ENCODE measurements around the gene DEFB127.
"Not testable (repeated sequence)": the region's sequence is repeated elsewhere in the genome, so short reads cannot be mapped to it uniquely, and the experiment has no call there.

Gene DEFB127

DNA sequence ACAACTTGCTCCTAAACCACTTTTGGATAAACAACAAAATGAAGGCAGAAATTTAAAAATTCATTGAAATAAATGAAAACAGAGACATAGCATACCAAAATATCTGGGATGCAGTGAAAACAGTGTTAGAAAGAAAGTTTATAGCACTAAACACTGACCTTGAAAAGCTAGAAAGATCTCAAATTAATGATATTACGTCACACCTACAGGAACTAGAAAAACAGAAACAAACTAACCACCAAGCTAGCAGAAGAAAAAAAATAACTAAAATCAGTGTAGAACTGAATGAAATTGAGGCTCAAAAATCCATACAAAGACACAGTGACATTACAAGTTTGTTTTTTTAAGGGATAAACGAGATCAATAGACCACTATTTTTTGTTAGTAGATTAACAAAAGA is 27.0 kb downstream of the DEFB127 start:
- no peak overlapping the region for H3K27ac ChIP-seq (ENCODE audit: insufficient read depth, low read length, poor library complexity, severe bottlenecking)
- H3K36me3 ChIP-seq (ENCODE audit: control insufficient read depth, insufficient read depth, low read length), result no peaks in the 10 kb centered on the region
- no peaks in the 10 kb centered on the region for H3K4me1 ChIP-seq (ENCODE audit: control insufficient read depth, insufficient read depth, low read length, poor library complexity, severe bottlenecking)
- H3K27me3 ChIP-seq (replicated peaks; ENCODE audit: control insufficient read depth, insufficient read depth, low read length, poor library complexity, severe bottlenecking), result peaks cover 4% of the 10 kb centered on the region
- no peak for DNase-seq
- H3K4me3 ChIP-seq (ENCODE audit: insufficient read depth, low read depth, low read length, poor library complexity, severe bottlenecking), result no peak overlapping the region
- H3K9me3 ChIP-seq (ENCODE audit: control insufficient read depth, low read length), result no peaks in the 10 kb centered on the region

- Histone ChIP-seq H3K36me3 (ENCODE audit: control insufficient read depth, insufficient read depth, low read length) (no peaks in the 10 kb centered on the region), H3K4me1 (ENCODE audit: control insufficient read depth, insufficient read depth, low read length, poor library complexity, severe bottlenecking) (no peaks in the 10 kb centered on the region), H3K9me3 (ENCODE audit: control insufficient read depth, low read length) (no peaks in the 10 kb centered on the region), H3K4me3 (ENCODE audit: insufficient read depth, low read depth, low read length, poor library complexity, severe bottlenecking) (no peak overlapping the region), H3K27ac (ENCODE audit: insufficient read depth, low read length, poor library complexity, severe bottlenecking) (no peak overlapping the region), H3K27me3 (replicated peaks; ENCODE audit: control insufficient read depth, insufficient read depth, low read length, poor library complexity, severe bottlenecking) (peaks cover 2% of the 10 kb centered on the region)
- DNase-seq, result no peak
Measured at GRCh38 chr20:187733-188132, 30.5 kb downstream of the DEFB127 start.

- no peaks in the 10 kb centered on the region for H3K4me1 ChIP-seq (ENCODE audit: control insufficient read depth, insufficient read depth, low read length, poor library complexity, severe bottlenecking)
- H3K36me3 ChIP-seq (ENCODE audit: control insufficient read depth, insufficient read depth, low read length), result no peaks in the 10 kb centered on the region
- no peaks in the 10 kb centered on the region for H3K27me3 ChIP-seq (replicated peaks; ENCODE audit: control insufficient read depth, insufficient read depth, low read length, poor library complexity, severe bottlenecking)
- H3K4me3 ChIP-seq (ENCODE audit: insufficient read depth, low read depth, low read length, poor library complexity, severe bottlenecking), result no peak within 1 kb of the TSS
- H3K27ac ChIP-seq (ENCODE audit: insufficient read depth, low read length, poor library complexity, severe bottlenecking), result no peak within 1 kb of the TSS
- H3K9me3 ChIP-seq (ENCODE audit: control insufficient read depth, low read length), result no peaks in the 10 kb centered on the region
- no peak for DNase-seq
Measured at GRCh38 chr20:189611-190010, 32.4 kb downstream of the DEFB127 start, which contains the start of gene DEFB128. Gene DEFB128 (minus strand): TSS chr20:189711. CDS start chr20:189623, 88 bp downstream.

- no peaks in the 10 kb centered on the region for H3K27me3 ChIP-seq (replicated peaks; ENCODE audit: control insufficient read depth, insufficient read depth, low read length, poor library complexity, severe bottlenecking)
- H3K27ac ChIP-seq (ENCODE audit: insufficient read depth, low read length, poor library complexity, severe bottlenecking), result no peak overlapping the region
- no peaks in the 10 kb centered on the region for H3K36me3 ChIP-seq (ENCODE audit: control insufficient read depth, insufficient read depth, low read length)
- no peaks in the 10 kb centered on the region for H3K4me1 ChIP-seq (ENCODE audit: control insufficient read depth, insufficient read depth, low read length, poor library complexity, severe bottlenecking)
- no peaks in the 10 kb centered on the region for H3K9me3 ChIP-seq (ENCODE audit: control insufficient read depth, low read length)
- H3K4me3 ChIP-seq (ENCODE audit: insufficient read depth, low read depth, low read length, poor library complexity, severe bottlenecking), result no peak overlapping the region
- no peak for DNase-seq
Measured at GRCh38 chr20:198225-198624, 41.0 kb downstream of the DEFB127 start.

DNA sequence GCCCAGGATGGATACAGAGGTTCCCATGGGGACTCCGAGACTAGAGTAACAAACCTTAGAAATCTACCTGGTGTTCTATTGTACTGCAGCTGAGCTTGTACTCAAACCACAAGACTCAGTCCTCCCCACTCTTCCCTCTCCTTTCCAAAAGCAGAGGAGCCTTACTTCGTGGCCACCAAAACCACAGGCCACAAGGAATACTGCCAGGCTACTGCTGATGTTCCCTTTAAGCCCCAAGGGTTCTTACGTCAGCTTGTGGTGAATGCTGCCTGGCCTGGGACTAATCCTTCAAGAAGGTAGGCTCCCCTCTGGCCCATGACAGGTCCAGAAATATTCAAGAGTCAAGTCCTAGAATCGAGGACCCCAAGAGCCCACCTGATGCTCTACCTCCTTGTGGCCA is 42.7 kb downstream of the DEFB127 start:
- Histone ChIP-seq H3K36me3 (ENCODE audit: control insufficient read depth, insufficient read depth, low read length) (no peaks in the 10 kb centered on the region), H3K27me3 (replicated peaks; ENCODE audit: control insufficient read depth, insufficient read depth, low read length, poor library complexity, severe bottlenecking) (no peaks in the 10 kb centered on the region), H3K4me1 (ENCODE audit: control insufficient read depth, insufficient read depth, low read length, poor library complexity, severe bottlenecking) (no peaks in the 10 kb centered on the region), H3K27ac (ENCODE audit: insufficient read depth, low read length, poor library complexity, severe bottlenecking) (no peak overlapping the region), H3K4me3 (ENCODE audit: insufficient read depth, low read depth, low read length, poor library complexity, severe bottlenecking) (no peak overlapping the region), H3K9me3 (ENCODE audit: control insufficient read depth, low read length) (no peaks in the 10 kb centered on the region)
- DNase-seq, result no peak

- H3K4me1 ChIP-seq (ENCODE audit: control insufficient read depth, insufficient read depth, low read length, poor library complexity, severe bottlenecking); DNase-seq; H3K9me3 ChIP-seq (ENCODE audit: control insufficient read depth, low read length); H3K36me3 ChIP-seq (ENCODE audit: control insufficient read depth, insufficient read depth, low read length); H3K4me3 ChIP-seq (ENCODE audit: insufficient read depth, low read depth, low read length, poor library complexity, severe bottlenecking); H3K27ac ChIP-seq (ENCODE audit: insufficient read depth, low read length, poor library complexity, severe bottlenecking); H3K27me3 ChIP-seq (replicated peaks; ENCODE audit: control insufficient read depth, insufficient read depth, low read length, poor library complexity, severe bottlenecking): not testable (repeated sequence)
Measured at GRCh38 chr20:203630-204029, 46.4 kb downstream of the DEFB127 start.

All from effector memory CD4-positive, alpha-beta T cell (primary cell).